Measurements from ENCODE around the gene CHP1. TPM values are rescaled to one million over a fixed set of nuclear protein-coding genes. Genes with fewer than 3 reads are reported as not detected.

The CHP1 gene
- total and polyA plus RNA-seq, 2 of the 8 experiments (the other 6 are each of a cell fraction or from before 2014, with no cell fraction given) = 45.2 to 89.0 TPM

GRCh38 chr15:41231422-41232226 is 556 bp downstream of the CHP1 start:
- H4K20me1 ChIP-seq (replicated peaks in 1 of 2; ENCODE audit: control insufficient read depth in 1 of 2, insufficient read depth in 2 of 2, low read length in 2 of 2) = peaks cover 0 to 4% of the 10 kb centered on the region in 2 experiments
- H2BK15ac ChIP-seq (ENCODE audit: low read length) = no peak overlapping the region
- 19% methylated on average over 28 of the region's 28 CpGs; no CpG with 5 or more reads in 1 of the 2 experiments for WGBS, 2 experiments (ENCODE audit: extremely low coverage in 1 of 2, insufficient coverage in 1 of 2, insufficient read length in 1 of 2, insufficient replicate concordance in 2 of 2, low coverage in 1 of 2, low lambda C conversion rate in 2 of 2, missing lambda C conversion rate in 1 of 2)
- FAIRE-seq = no peak
- peak overlapping the region; percentile 50 to 92 for H3K4me2 ChIP-seq (ENCODE audit: insufficient read depth in 1 of 2, low read depth in 2 of 2, low read length in 2 of 2)
- TF ChIP-seq SIN3A (conservative IDR thresholded peaks at IDR 0.05 in 1 of 2, IDR thresholded peaks at IDR 0.05 in 1 of 2; ENCODE audit: low read depth in 1 of 2, low read length in 2 of 2) (0 out of 4 replicates have a peak, but pooled peaks of 1 of the 2 experiments have one; percentile 16), EZH2 (IDR thresholded peaks at IDR 0.05; ENCODE audit: low read depth, low read length, severe bottlenecking) (no peak), RBBP5 (IDR thresholded peaks at IDR 0.05; ENCODE audit: borderline replicate concordance, low read depth, low read length) (no peak), KDM4A (IDR thresholded peaks at IDR 0.05; ENCODE audit: low read depth, low read length, severe bottlenecking) (peak; percentile 37), HDAC6 (IDR thresholded peaks at IDR 0.05; ENCODE audit: low read depth, low read length) (no peak), JUND (IDR thresholded peaks at IDR 0.05; ENCODE audit: low read length) (no peak), CEBPB (IDR thresholded peaks at IDR 0.05; ENCODE audit: low read depth, low read length) (no peak), SIRT6 (IDR thresholded peaks at IDR 0.05; ENCODE audit: low read length) (no peak)
- no peak overlapping the region for H3K4ac ChIP-seq (replicated peaks; ENCODE audit: insufficient read length, low read depth, low read length)
- H2BK5ac ChIP-seq (ENCODE audit: low read depth, low read length) = peak overlapping the region; percentile 96; the same call in 1 of the 2 replicates
- CTCF ChIA-PET (ENCODE audit: partially characterized antibody) = interaction anchor here (0.8 to 3.2 kb wide), 15 partner anchors 10 to 337 kb away, joined by 3 to 23 read pairs (median 4); partner anchors contain the start of gene VPS18
- no peak overlapping the region for H3K14ac ChIP-seq (ENCODE audit: insufficient read length)
- POLR2A ChIA-PET (ENCODE audit: partially characterized antibody) = interaction anchor here (0.8 to 2.9 kb wide), 8 partner anchors 10 to 279 kb away, joined by 3 to 13 read pairs (median 8); partner anchors contain the start of genes CHAC1, INO80, NUSAP1 and OIP5
- H4K8ac ChIP-seq (ENCODE audit: extremely low read depth, insufficient read depth, low read length) = peak overlapping the region; percentile 86; the same call in 1 of the 2 replicates
- peak overlapping the region; percentile 83; the same call in 1 of the 2 replicates for H3K27ac ChIP-seq (ENCODE audit: low read depth, low read length)
- 0 out of 2 replicates have a peak overlapping the region, but pooled peaks have one; percentile 71 for H2BK12ac ChIP-seq (ENCODE audit: low read depth, low read length)
- H4K91ac ChIP-seq (replicated peaks; ENCODE audit: insufficient read length, low read length) = no peak overlapping the region
- no peak for DNase-seq (ENCODE audit: low read depth in 1 of 2, low spot score in 2 of 2)
- H2BK20ac ChIP-seq (ENCODE audit: low read length) = no peak overlapping the region
- H4K5ac ChIP-seq (ENCODE audit: insufficient read length, low read depth, low read length) = peak overlapping the region; percentile 74
- no peaks in the 10 kb centered on the region for H3K9me3 ChIP-seq (ENCODE audit: insufficient read depth in 2 of 2, low read depth in 1 of 2, low read length in 1 of 2)
- peak overlapping the region; percentile 17 for H3K56ac ChIP-seq (replicated peaks; ENCODE audit: insufficient read length, low read depth, low read length)
- peaks cover 6% of the 10 kb centered on the region for H3K23me2 ChIP-seq (ENCODE audit: low read depth, low read length)
- peaks cover 2% of the 10 kb centered on the region; the same call in 1 of the 2 replicates for H3K79me1 ChIP-seq (ENCODE audit: low read depth, low read length)
- H3K4me3 ChIP-seq (ENCODE audit: extremely low read depth in 1 of 4, insufficient read depth in 2 of 4, low read depth in 3 of 4, low read length in 4 of 4) = peak overlapping the region; percentile 72 to 96 (median 86)
- no peak overlapping the region for H2AK5ac ChIP-seq (ENCODE audit: low read depth, low read length)
- H2BK120ac ChIP-seq (replicated peaks; ENCODE audit: low read depth, low read length) = no peak overlapping the region
- peaks cover 0 to 5% (median 4%) of the 10 kb centered on the region in 4 experiments; a peak in 2 of 7 replicates for H3K27me3 ChIP-seq (replicated peaks in 1 of 4; ENCODE audit: control insufficient read depth in 3 of 4, extremely low read depth in 1 of 4, insufficient read depth in 3 of 4, low read length in 3 of 4)
- H3K4me1 ChIP-seq (replicated peaks in 1 of 4; ENCODE audit: control insufficient read depth in 3 of 4, insufficient read depth in 4 of 4, low read length in 3 of 4) = no peaks in the 10 kb centered on the region; a peak in 2 of 7 replicates
- no peaks in the 10 kb centered on the region for H3K36me3 ChIP-seq (ENCODE audit: control insufficient read depth in 2 of 4, insufficient read depth in 4 of 4, low read length in 3 of 4)
- H3K9ac ChIP-seq (replicated peaks in 1 of 4; ENCODE audit: extremely low read depth in 1 of 4, low read depth in 3 of 4, low read length in 3 of 4) = peak overlapping the region in 3 of 4 experiments; percentile 72 to 79 (median 76); a peak in 6 of 7 replicates
- H2AFZ ChIP-seq (ENCODE audit: low read length) = no peak overlapping the region
- no peak overlapping the region for H3K23ac ChIP-seq (ENCODE audit: insufficient read length)
- H3K79me2 ChIP-seq (ENCODE audit: control insufficient read depth in 1 of 2, insufficient read depth in 2 of 2, low read length in 2 of 2) = peaks cover 0 to 26% of the 10 kb centered on the region in 2 experiments; a peak in 2 of 4 replicates
- 0 out of 2 replicates have a peak overlapping the region, but pooled peaks have one; percentile 86 for H3K18ac ChIP-seq (ENCODE audit: extremely low read depth, low read length)
